Skeletal muscle satellite cell (primary cell): ENCODE results near the gene STEAP3.

Experiments used
- H3K27me3 ChIP-seq: 2 replicates; pipeline ENCODE4 v1.7.0; 2013; ENCODE audit warnings: low read length; ENCODE audit not compliant: control insufficient read depth, insufficient read depth
- H3K36me3 ChIP-seq: 2 replicates; pipeline ENCODE4 v1.7.0; 2013; ENCODE audit warnings: mild to moderate bottlenecking, control low read depth, low read length; ENCODE audit not compliant: insufficient read depth
- H3K4me1 ChIP-seq: 2 replicates; pipeline ENCODE4 v1.7.0; 2013; ENCODE audit warnings: low read length; ENCODE audit not compliant: control insufficient read depth, insufficient read depth
- H3K4me2 ChIP-seq: 2 replicates; pipeline ENCODE4 v1.7.0; 2013; ENCODE audit warnings: mild to moderate bottlenecking, low read length
- H3K4me3 ChIP-seq: 2 replicates; pipeline ENCODE4 v1.7.0; 2013; ENCODE audit warnings: low read length
- H3K9ac ChIP-seq: 2 replicates; pipeline ENCODE4 v1.7.0; 2013; ENCODE audit warnings: mild to moderate bottlenecking, low read depth, low read length, moderate library complexity
- H3K9me3 ChIP-seq: replicated peaks from 2 replicates; pipeline ENCODE4 v1.7.0; 2013; ENCODE audit warnings: mild to moderate bottlenecking, control low read depth, low read length

STEAP3 gene

DNA sequence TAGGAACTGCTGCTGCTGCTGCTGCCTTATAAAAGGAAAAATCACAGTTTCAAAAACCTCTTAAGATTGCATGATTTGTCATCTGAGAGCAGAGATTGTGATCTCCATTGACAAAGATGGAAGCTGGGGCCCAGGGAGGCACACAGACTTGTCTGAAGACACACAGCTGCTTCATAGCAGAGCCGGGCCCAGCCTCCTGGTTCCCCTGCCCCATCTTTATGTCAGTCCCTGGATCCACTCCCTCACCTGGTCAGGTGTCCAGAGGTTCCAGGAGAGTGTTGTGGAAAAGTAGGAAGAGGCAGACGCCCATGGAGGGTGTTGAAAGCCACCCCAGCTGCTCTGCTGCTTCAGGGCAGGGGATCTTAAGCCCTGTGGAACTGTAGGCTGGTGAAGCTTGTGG is 20.0 kb downstream of the STEAP3 start:
- Histone ChIP-seq H3K36me3 (peaks cover 30% of the 10 kb centered on the region), H3K9me3 (no peaks in the 10 kb centered on the region), H3K4me2 (no peak overlapping the region), H3K27me3 (no peaks in the 10 kb centered on the region), H3K4me3 (no peak overlapping the region), H3K4me1 (peaks cover 33% of the 10 kb centered on the region), H3K9ac (no peak overlapping the region)

- peaks cover 38% of the 10 kb centered on the region for H3K4me1 ChIP-seq
- no peak overlapping the region for H3K4me2 ChIP-seq
- H3K9me3 ChIP-seq, result no peaks in the 10 kb centered on the region
- no peaks in the 10 kb centered on the region for H3K27me3 ChIP-seq
- H3K4me3 ChIP-seq, result no peak overlapping the region
- peaks cover 42% of the 10 kb centered on the region for H3K36me3 ChIP-seq
- no peak overlapping the region for H3K9ac ChIP-seq
Measured at GRCh38 chr2:119245076-119245840, 21.6 kb downstream of the STEAP3 start.

GRCh38 chr2:119245841-119246230 is 22.2 kb downstream of the STEAP3 start:
- H3K27me3 ChIP-seq, result no peaks in the 10 kb centered on the region
- no peak overlapping the region for H3K4me3 ChIP-seq
- H3K9me3 ChIP-seq, result no peaks in the 10 kb centered on the region
- no peak overlapping the region for H3K9ac ChIP-seq
- H3K36me3 ChIP-seq, result peaks cover 47% of the 10 kb centered on the region
- H3K4me2 ChIP-seq, result no peak overlapping the region
- peaks cover 32% of the 10 kb centered on the region for H3K4me1 ChIP-seq

- Histone ChIP-seq H3K9me3 (no peaks in the 10 kb centered on the region), H3K4me3 (no peak overlapping the region), H3K4me2 (no peak overlapping the region), H3K9ac (no peak overlapping the region), H3K4me1 (peaks cover 40% of the 10 kb centered on the region), H3K27me3 (no peaks in the 10 kb centered on the region), H3K36me3 (peaks cover 55% of the 10 kb centered on the region)
Measured at GRCh38 chr2:119246884-119247843, 23.5 kb downstream of the STEAP3 start.

DNA sequence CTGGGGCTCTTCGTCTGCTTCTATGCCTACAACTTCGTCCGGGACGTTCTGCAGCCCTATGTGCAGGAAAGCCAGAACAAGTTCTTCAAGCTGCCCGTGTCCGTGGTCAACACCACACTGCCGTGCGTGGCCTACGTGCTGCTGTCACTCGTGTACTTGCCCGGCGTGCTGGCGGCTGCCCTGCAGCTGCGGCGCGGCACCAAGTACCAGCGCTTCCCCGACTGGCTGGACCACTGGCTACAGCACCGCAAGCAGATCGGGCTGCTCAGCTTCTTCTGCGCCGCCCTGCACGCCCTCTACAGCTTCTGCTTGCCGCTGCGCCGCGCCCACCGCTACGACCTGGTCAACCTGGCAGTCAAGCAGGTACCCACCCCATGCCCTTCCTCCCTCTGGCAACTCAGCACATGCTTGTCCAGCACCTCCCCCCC is 24.2 kb downstream of the STEAP3 start:
- Histone ChIP-seq H3K9ac (no peak overlapping the region), H3K4me3 (no peak overlapping the region), H3K9me3 (no peaks in the 10 kb centered on the region), H3K4me2 (peak overlapping the region; percentile 64), H3K4me1 (peaks cover 46% of the 10 kb centered on the region), H3K27me3 (no peaks in the 10 kb centered on the region), H3K36me3 (peaks cover 55% of the 10 kb centered on the region)

DNA sequence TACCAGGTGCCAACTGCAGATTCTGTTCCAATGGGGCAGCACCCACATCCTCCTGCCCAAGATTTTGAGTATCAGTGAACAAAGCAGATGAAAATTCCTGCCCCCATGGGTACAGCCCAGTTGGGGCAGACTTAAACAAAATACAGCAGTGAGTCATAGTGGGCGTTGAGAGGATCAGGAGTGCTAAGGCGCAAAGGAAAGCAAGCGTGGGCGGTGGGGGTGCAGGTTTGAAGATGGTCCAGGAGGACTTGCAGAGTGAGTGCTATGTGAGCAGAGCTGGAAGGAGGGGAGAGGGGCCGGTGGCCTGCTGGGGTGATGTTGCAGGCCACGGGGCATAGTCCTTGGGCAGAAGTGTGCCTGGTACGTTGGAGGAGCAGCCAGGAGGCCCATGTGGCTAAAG is 24.7 kb downstream of the STEAP3 start:
- peaks cover 55% of the 10 kb centered on the region for H3K36me3 ChIP-seq
- no peaks in the 10 kb centered on the region for H3K9me3 ChIP-seq
- peak overlapping the region; percentile 64 for H3K4me2 ChIP-seq
- H3K9ac ChIP-seq, result no peak overlapping the region
- peaks cover 51% of the 10 kb centered on the region for H3K4me1 ChIP-seq
- no peaks in the 10 kb centered on the region for H3K27me3 ChIP-seq
- H3K4me3 ChIP-seq, result peak overlapping the region; percentile 11

DNA sequence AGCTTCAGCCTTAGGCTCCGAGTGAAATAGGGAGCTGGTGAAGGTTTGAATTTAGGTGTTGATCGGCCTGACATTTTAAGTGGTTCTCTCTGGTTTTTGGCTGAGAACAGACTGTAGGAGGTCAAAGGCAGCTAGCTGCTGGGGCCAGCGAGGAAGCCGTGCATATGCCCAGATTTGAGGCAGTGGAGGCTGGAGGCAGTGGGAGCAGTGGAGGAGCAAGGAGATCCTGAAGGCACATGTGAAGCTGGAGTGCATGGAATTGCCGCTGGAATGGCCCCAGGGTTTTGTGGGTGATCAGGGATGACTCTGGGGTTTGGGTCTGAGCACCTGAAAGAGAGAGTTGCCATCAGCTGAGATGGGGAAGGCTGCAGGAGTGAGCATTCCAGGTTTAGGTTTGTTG is 25.1 kb downstream of the STEAP3 start:
- H3K9ac ChIP-seq, result no peak overlapping the region
- H3K36me3 ChIP-seq, result peaks cover 55% of the 10 kb centered on the region
- peak overlapping the region; percentile 11 for H3K4me3 ChIP-seq
- H3K4me2 ChIP-seq, result peak overlapping the region; percentile 64
- H3K27me3 ChIP-seq, result no peaks in the 10 kb centered on the region
- H3K4me1 ChIP-seq, result peaks cover 55% of the 10 kb centered on the region
- H3K9me3 ChIP-seq, result no peaks in the 10 kb centered on the region

- H3K9me3 ChIP-seq, result no peaks in the 10 kb centered on the region
- no peaks in the 10 kb centered on the region for H3K27me3 ChIP-seq
- peaks cover 59% of the 10 kb centered on the region for H3K36me3 ChIP-seq
- no peak overlapping the region for H3K4me3 ChIP-seq
- no peak overlapping the region for H3K9ac ChIP-seq
- H3K4me1 ChIP-seq, result peaks cover 61% of the 10 kb centered on the region
- H3K4me2 ChIP-seq, result no peak overlapping the region
Measured at GRCh38 chr2:119249311-119249710, 25.7 kb downstream of the STEAP3 start.

DNA sequence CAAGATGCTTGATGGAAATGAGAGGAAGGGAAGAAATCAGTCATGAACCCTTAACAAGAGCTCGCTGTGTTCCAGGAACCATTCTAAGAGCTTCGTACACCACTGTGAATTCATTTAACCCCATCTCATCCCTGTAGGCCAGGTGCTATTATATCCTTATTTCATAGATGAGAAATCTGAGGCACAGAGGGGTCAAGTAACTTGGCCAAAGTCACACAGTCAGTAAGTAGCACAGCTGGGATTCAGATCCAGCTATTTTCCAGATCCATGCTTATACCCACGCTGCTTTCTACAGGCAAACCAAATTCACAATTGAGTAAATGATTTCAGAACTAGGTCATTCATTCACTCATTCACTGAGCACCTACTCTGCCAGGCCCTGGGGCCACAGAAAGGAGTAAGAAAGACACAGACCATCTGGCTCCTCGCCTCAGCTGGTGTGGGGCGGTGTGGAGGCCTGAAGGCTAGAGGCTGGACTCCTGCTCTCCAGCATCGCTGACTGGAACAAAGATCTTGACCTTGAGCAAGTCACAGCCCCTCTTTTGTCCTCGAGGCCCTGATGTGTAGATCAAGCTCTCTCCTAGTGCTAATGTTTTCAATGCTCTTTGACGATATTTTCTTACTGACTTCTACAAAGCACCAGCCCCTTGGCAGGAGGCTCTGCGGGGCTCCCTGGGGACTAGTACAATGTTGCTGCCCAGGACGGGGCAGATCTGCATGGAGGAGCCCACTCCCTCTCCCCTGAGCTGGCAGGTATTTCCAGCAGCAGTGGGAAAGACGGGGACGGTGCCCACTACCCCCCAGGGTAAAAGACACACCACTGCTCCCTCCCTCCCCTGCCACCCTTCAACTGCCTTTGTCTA is 26.5 kb downstream of the STEAP3 start:
- H3K4me2 ChIP-seq, result no peak overlapping the region
- H3K4me1 ChIP-seq, result peaks cover 68% of the 10 kb centered on the region
- no peak overlapping the region for H3K4me3 ChIP-seq
- H3K27me3 ChIP-seq, result no peaks in the 10 kb centered on the region
- no peak overlapping the region for H3K9ac ChIP-seq
- H3K9me3 ChIP-seq, result no peaks in the 10 kb centered on the region
- peaks cover 62% of the 10 kb centered on the region for H3K36me3 ChIP-seq

- H3K4me1 ChIP-seq, result peaks cover 75% of the 10 kb centered on the region
- H3K9ac ChIP-seq, result no peak overlapping the region
Measured at GRCh38 chr2:119250718-119251290, 27.2 kb downstream of the STEAP3 start.

GRCh38 chr2:119251652-119252051 is 28.0 kb downstream of the STEAP3 start:
- no peaks in the 10 kb centered on the region for H3K27me3 ChIP-seq
- H3K36me3 ChIP-seq, result peaks cover 52% of the 10 kb centered on the region
- H3K4me3 ChIP-seq, result no peak overlapping the region
- no peaks in the 10 kb centered on the region for H3K9me3 ChIP-seq
- H3K4me2 ChIP-seq, result no peak overlapping the region
- no peak overlapping the region for H3K9ac ChIP-seq
- peaks cover 82% of the 10 kb centered on the region for H3K4me1 ChIP-seq

More at GRCh38 chr2:119250718-119251290, 27.2 kb downstream of the STEAP3 start:
- Histone ChIP-seq H3K9me3 (no peaks in the 10 kb centered on the region), H3K27me3 (no peaks in the 10 kb centered on the region), H3K4me2 (no peak overlapping the region), H3K4me3 (no peak overlapping the region), H3K36me3 (peaks cover 60% of the 10 kb centered on the region)
